ENCODE results near the gene LIM2.

DNA sequence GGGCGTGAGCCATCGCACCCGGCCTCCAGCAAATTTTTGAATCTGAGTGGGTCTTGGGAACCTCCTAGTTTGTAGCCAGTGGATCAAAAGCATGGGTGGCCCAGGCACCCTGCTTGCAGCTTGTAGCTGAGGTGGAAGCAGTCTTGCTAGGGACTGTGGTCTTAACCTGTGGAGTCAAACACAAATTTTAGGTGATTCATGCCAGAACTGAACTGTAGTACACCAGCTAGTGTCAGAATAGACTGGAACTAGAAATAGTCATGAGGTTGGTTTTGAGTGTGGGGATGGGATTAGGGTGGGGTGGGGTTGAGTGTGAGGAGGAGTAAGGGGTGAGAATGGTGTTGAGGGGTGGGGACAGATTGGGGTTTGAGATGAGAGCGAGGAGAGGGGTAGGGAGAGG lies 5.8 kb downstream of the LIM2 start:
- TF ChIP-seq CTCF (conservative IDR thresholded peaks at IDR 0.05; ENCODE audit: low read length) (no peak), EZH2phosphoT487 (IDR thresholded peaks at IDR 0.05; ENCODE audit: borderline replicate concordance, low read depth, low read length) (no peak)
